HepG2 (cell line): Measurements from ENCODE around the gene SHROOM1. TPM values are rescaled to one million over a fixed set of nuclear protein-coding genes. Genes with fewer than 3 reads are reported as not detected.
A peak's percentile ranks its signal among the peaks of the same experiment; 100 is the strongest.

Source experiments
- AHDC1 ChIP-seq: sonication (generic); formaldehyde crosslinking; IDR thresholded peaks from 2 replicates; pipeline ENCODE4 v1.5.1; 2020; ENCODE audit warnings: mild to moderate bottlenecking, missing genetic modification reagents, borderline replicate concordance
- GRHL1 ChIP-seq: sonication (generic); formaldehyde crosslinking; conservative IDR thresholded peaks from 2 replicates; pipeline ENCODE4 v1.8.0; 2022; ENCODE audit warnings: missing genetic modification reagents
- GTF2F1 ChIP-seq: fragments of 150-350 bp; IDR thresholded peaks from 2 replicates; pipeline ENCODE4 v1.6.1; 2014; ENCODE audit warnings: low read length
- GTF3A ChIP-seq: sonication (generic); formaldehyde crosslinking; conservative IDR thresholded peaks from 2 replicates; pipeline ENCODE4 v1.4.0; 2020; ENCODE audit warnings: mild to moderate bottlenecking, missing genetic modification reagents
- KDM6A ChIP-seq: IDR thresholded peaks from 2 replicates; pipeline ENCODE4 v1.6.1; 2016; ENCODE audit warnings: low read depth
- MAF1 ChIP-seq: sonication (generic); formaldehyde crosslinking; IDR thresholded peaks from 2 replicates; pipeline ENCODE4 v1.5.0; 2020; ENCODE audit warnings: missing genetic modification reagents, borderline replicate concordance
- MIER3 ChIP-seq: IDR thresholded peaks from 2 replicates; pipeline ENCODE4 v1.6.1; 2016; ENCODE audit warnings: missing compliant biosample characterization, borderline replicate concordance
- MTA3 ChIP-seq: sonication (generic); formaldehyde crosslinking; IDR thresholded peaks from 2 replicates; pipeline ENCODE4 v1.4.0; 2020; ENCODE audit warnings: missing genetic modification reagents
- NBN ChIP-seq: fragments of 450-650 bp; conservative IDR thresholded peaks from 2 replicates; pipeline ENCODE4 v1.6.1; 2017
- NONO ChIP-seq, 2 experiments: fragments of 450-650 bp in 1 of 2; sonication (generic) in 1 of 2; formaldehyde crosslinking in 1 of 2; IDR thresholded peaks in 1 of 2; conservative IDR thresholded peaks in 1 of 2; 2 replicates each; pipeline versions ENCODE4 v1.6.1 to v1.8.0; 2017 to 2022; ENCODE audit warnings: mild to moderate bottlenecking in 1 of 2, missing genetic modification reagents in 1 of 2, moderate library complexity in 1 of 2
- PHF8 ChIP-seq: sonication (generic); formaldehyde crosslinking; IDR thresholded peaks from 2 replicates; pipeline ENCODE4 v1.5.0; 2020; ENCODE audit warnings: missing genetic modification reagents
- SRSF9 ChIP-seq: fragments of 200-400 bp; formaldehyde crosslinking; IDR thresholded peaks from 2 replicates; pipeline ENCODE4 v1.6.1; 2018; ENCODE audit warnings: borderline replicate concordance, mild to moderate bottlenecking, low read depth, low read length; ENCODE audit not compliant: insufficient read depth, poor library complexity, severe bottlenecking
- SYNCRIP ChIP-seq: fragments of 200-400 bp; formaldehyde crosslinking; IDR thresholded peaks from 2 replicates; pipeline ENCODE4 v1.6.1; 2018; ENCODE audit warnings: mild to moderate bottlenecking, low read depth, low read length; ENCODE audit not compliant: insufficient read depth
- ZBTB2 ChIP-seq: sonication (generic); formaldehyde crosslinking; IDR thresholded peaks from 2 replicates; pipeline ENCODE4 v1.8.0; 2022; ENCODE audit warnings: low read depth, missing genetic modification reagents
- ZBTB43 ChIP-seq: sonication (generic); formaldehyde crosslinking; conservative IDR thresholded peaks from 2 replicates; pipeline ENCODE4 v1.4.0; 2020; ENCODE audit warnings: missing genetic modification reagents
- ZNF101 ChIP-seq: sonication (generic); formaldehyde crosslinking; IDR thresholded peaks from 2 replicates; pipeline ENCODE4 v1.4.0; 2020; ENCODE audit warnings: mild to moderate bottlenecking, low read depth, missing genetic modification reagents, borderline replicate concordance
- ZNF20 ChIP-seq: sonication (generic); formaldehyde crosslinking; IDR thresholded peaks from 2 replicates; pipeline ENCODE4 v1.4.0; 2020; ENCODE audit warnings: mild to moderate bottlenecking, moderate library complexity, missing genetic modification reagents
- ZNF44 ChIP-seq: sonication (generic); formaldehyde crosslinking; IDR thresholded peaks from 2 replicates; pipeline ENCODE4 v1.5.1; 2020; ENCODE audit warnings: mild to moderate bottlenecking, missing genetic modification reagents
- ZNF570 ChIP-seq: sonication (generic); formaldehyde crosslinking; IDR thresholded peaks from 2 replicates; pipeline ENCODE4 v1.4.0; 2020; ENCODE audit warnings: mild to moderate bottlenecking, missing genetic modification reagents, borderline replicate concordance
- polyA plus RNA-seq, 8 experiments: library from polyadenylated mRNA; depleted of rRNA in 3 of 8; stranded (reverse) in 7 of 8; unstranded in 1 of 8; fragments of >200 nt; fragmentation: Illumina TruSeq in 4 of 8; extraction: Trizol in 4 of 8; gene quantifications; 2 replicates each; pipeline versions ENCODE4 v1.2.1 to v1.2.3, GENCODE V29; 2011 to 2016; ENCODE audit warnings: low read depth in 4 of 8, missing spikeins in 1 of 8, mixed read lengths in 1 of 8; ENCODE audit not compliant: insufficient read depth in 1 of 8
- total RNA-seq, 5 experiments: library from RNA; depleted of rRNA; stranded (reverse); fragments of >200 nt; fragmentation: Illumina TruSeq; extraction: Trizol; gene quantifications; 2 replicates each; pipeline ENCODE4 v1.2.3, GENCODE V29; 2016; ENCODE audit warnings: low read depth in 1 of 5

SHROOM1 gene
- total and polyA plus RNA-seq, 2 of the 13 experiments (the other 11 are each of a cell fraction or from before 2014, with no cell fraction given) = 18.2 to 25.7 TPM

- TF ChIP-seq PHF8 (CRISPR knock-in tag) (peak; percentile 86), AHDC1 (CRISPR knock-in tag) (no peak), MTA3 (CRISPR knock-in tag) (no peak), GTF2F1 (0 out of 2 replicates have a peak, but pooled peaks have one; percentile 29), ZNF101 (no peak), MAF1 (CRISPR knock-in tag) (0 out of 2 replicates have a peak, but pooled peaks have one; percentile 60), SRSF9 (no peak), ZBTB43 (CRISPR knock-in tag) (no peak), ZNF20 (CRISPR knock-in tag) (no peak), ZNF44 (CRISPR knock-in tag) (no peak; the same call in 1 of the 2 replicates), GRHL1 (CRISPR knock-in tag) (no peak), ZBTB2 (CRISPR knock-in tag) (peak; percentile 84), NBN (no peak), SYNCRIP (no peak), NONO (IDR thresholded peaks at IDR 0.05) (no peak), NONO (CRISPR knock-in tag; conservative IDR thresholded peaks at IDR 0.05) (peak; percentile 96), GTF3A (CRISPR knock-in tag) (no peak), MIER3 (peak; percentile 86; the same call in 1 of the 2 replicates), ZNF570 (no peak), KDM6A (CRISPR knock-in tag) (no peak)
Observed at GRCh38 chr5:132866342-132867045, 36.0 kb upstream of the SHROOM1 start, which contains the start of the genes GDF9 and UQCRQ (continued).
